GM23338 (cell line): ENCODE results near the gene PRKAR1B. TPM values are rescaled to one million over a fixed set of nuclear protein-coding genes. Genes with fewer than 3 reads are reported as not detected.

Experiments used
- ATAC-seq: fragments of 200-7000 bp; cut with Tn5 transposase; 3 replicates; pipeline ENCODE4 v1.9.1; 2020
- DNase-seq: peaks from one replicate; pipeline ENCODE4 v3.0.0-alpha.2; 2015; ENCODE audit warnings: low spot score
- H2AFZ ChIP-seq: fragments of 200-600 bp; sonication (generic); 2 replicates; pipeline ENCODE4 v1.8.0; 2016; ENCODE audit warnings: antibody characterized with exemption, mild to moderate bottlenecking, moderate library complexity
- H3F3A ChIP-seq: fragments of 200-600 bp; sonication (generic); replicated peaks from 2 replicates; pipeline ENCODE4 v1.8.0; 2017; ENCODE audit warnings: antibody characterized with exemption, mixed run types, low read depth
- H3K27ac ChIP-seq: fragments of 200-600 bp; sonication (generic); 2 replicates; pipeline ENCODE4 v1.6.1; 2016; ENCODE audit warnings: low read depth
- H3K27me3 ChIP-seq: fragments of 200-600 bp; sonication (generic); 2 replicates; pipeline ENCODE4 v1.8.0; 2016; ENCODE audit warnings: mild to moderate bottlenecking, mixed run types, moderate library complexity; ENCODE audit not compliant: insufficient read depth
- H3K36me3 ChIP-seq: fragments of 200-600 bp; sonication (generic); 2 replicates; pipeline ENCODE4 v1.8.0; 2016; ENCODE audit warnings: mild to moderate bottlenecking; ENCODE audit not compliant: insufficient read depth
- H3K4me1 ChIP-seq: fragments of 200-600 bp; sonication (generic); 2 replicates; pipeline ENCODE4 v1.8.0; 2016; ENCODE audit warnings: mild to moderate bottlenecking, moderate library complexity; ENCODE audit not compliant: insufficient read depth
- H3K4me2 ChIP-seq: fragments of 200-600 bp; sonication (generic); 2 replicates; pipeline ENCODE4 v1.7.1; 2017; ENCODE audit warnings: mixed run types
- H3K4me3 ChIP-seq: fragments of 200-600 bp; sonication (generic); 2 replicates; pipeline ENCODE4 v1.6.1; 2016; ENCODE audit warnings: mixed run types
- H3K79me2 ChIP-seq: fragments of 200-600 bp; sonication (generic); replicated peaks from 2 replicates; pipeline ENCODE4 v1.8.0; 2017; ENCODE audit warnings: mild to moderate bottlenecking; ENCODE audit not compliant: insufficient read depth
- H3K9me2 ChIP-seq: fragments of 200-600 bp; sonication (generic); 2 replicates; pipeline ENCODE4 v1.8.0; 2017; ENCODE audit not compliant: insufficient read depth
- H4K20me1 ChIP-seq: fragments of 200-600 bp; sonication (generic); replicated peaks from 2 replicates; pipeline ENCODE4 v1.8.0; 2017; ENCODE audit warnings: mild to moderate bottlenecking; ENCODE audit not compliant: insufficient read depth
- H3K27ac Mint-ChIP-seq: 2 replicates; pipeline ENCODE4 v1.8.0; 2020; ENCODE audit warnings: inconsistent platforms, mild to moderate bottlenecking, moderate library complexity, mixed read lengths
- H3K27me3 Mint-ChIP-seq: 3 replicates; pipeline ENCODE4 v1.8.0; 2022; ENCODE audit warnings: low read depth, mild to moderate bottlenecking, moderate library complexity, mixed read lengths, inconsistent platforms; ENCODE audit not compliant: insufficient read depth, poor library complexity
- H3K36me3 Mint-ChIP-seq: 3 replicates; pipeline ENCODE4 v1.8.0; 2021; ENCODE audit warnings: low read depth, mild to moderate bottlenecking, inconsistent platforms, moderate library complexity, mixed read lengths
- H3K4me1 Mint-ChIP-seq: 3 replicates; pipeline ENCODE4 v1.8.0; 2020; ENCODE audit warnings: mild to moderate bottlenecking, inconsistent platforms, mixed read lengths
- H3K4me3 Mint-ChIP-seq: 3 replicates; pipeline ENCODE4 v1.8.0; 2021; ENCODE audit warnings: moderate library complexity, mild to moderate bottlenecking, inconsistent platforms, mixed read lengths
- H3K9me3 Mint-ChIP-seq: 3 replicates; pipeline ENCODE4 v1.8.0; 2020; ENCODE audit warnings: moderate library complexity, mild to moderate bottlenecking, inconsistent platforms, mixed read lengths
- CREB1 ChIP-seq: fragments of 250-450 bp; sonication (Bioruptor Pico); IDR thresholded peaks from 2 replicates; pipeline ENCODE4 v1.5.0; 2020; ENCODE audit warnings: low read depth, mild to moderate bottlenecking, moderate library complexity
- ETS1 ChIP-seq: IDR thresholded peaks from 2 replicates; pipeline ENCODE4 v1.6.1; 2016; ENCODE audit warnings: antibody characterized with exemption
- EZH2 ChIP-seq: fragments of 200-600 bp; sonication (generic); IDR thresholded peaks from one replicate; pipeline ENCODE4 v1.8.0; 2017; ENCODE audit warnings: antibody characterized with exemption, mild to moderate bottlenecking, low read depth; ENCODE audit not compliant: unreplicated experiment
- EZH2phosphoT487 ChIP-seq: fragments of 200-600 bp; sonication (generic); IDR thresholded peaks from one replicate; pipeline ENCODE4 v1.8.1; 2018; ENCODE audit warnings: antibody characterized with exemption; ENCODE audit not compliant: unreplicated experiment
- JUNB ChIP-seq: IDR thresholded peaks from one replicate; pipeline ENCODE4 v1.6.1; 2016; ENCODE audit warnings: antibody characterized with exemption; ENCODE audit not compliant: unreplicated experiment
- POLR2AphosphoS5 ChIP-seq: IDR thresholded peaks from 2 replicates; pipeline ENCODE4 v1.6.1; 2016; ENCODE audit warnings: antibody characterized with exemption, low read depth
- REST ChIP-seq: IDR thresholded peaks from one replicate; pipeline ENCODE4 v1.6.1; 2018; ENCODE audit warnings: antibody characterized with exemption; ENCODE audit not compliant: unreplicated experiment
- ZNF114 ChIP-seq: fragments of 250-450 bp; sonication (Bioruptor Pico); IDR thresholded peaks from 2 replicates; pipeline ENCODE4 v1.5.0; 2020; ENCODE audit warnings: mild to moderate bottlenecking, moderate library complexity
- polyA plus RNA-seq: library from polyadenylated mRNA; unstranded; fragments of >200 nt; fragmentation: Nextera tagmentation; extraction: Ambion mirVana; gene quantifications from 2 replicates; pipeline ENCODE4 v1.2.1, GENCODE V29; 2016
- total RNA-seq: library from RNA; depleted of rRNA; stranded (reverse); fragments of >200 nt; shearing (Covaris generic); gene quantifications from 2 replicates; pipeline ENCODE4 v1.2.3, GENCODE V29; 2014
- TF ChIP-seq, protein P1 (sequence below): fragments of 250-450 bp; sonication (Bioruptor Pico); IDR thresholded peaks from 2 replicates; pipeline ENCODE4 v1.5.0; 2020; ENCODE audit warnings: mild to moderate bottlenecking, moderate library complexity

Gene PRKAR1B
- total and polyA plus RNA-seq, 2 experiments from 2014 or later, result 35.7 to 36.7 TPM

- TF ChIP-seq ZNF114 (CRISPR knock-in tag) (no peak), POLR2AphosphoS5 (no peak), EZH2 (no peak), EZH2phosphoT487 (no peak), JUNB (no peak), CREB1 (CRISPR knock-in tag) (no peak)
These were observed 212.8 kb downstream of the PRKAR1B start (continued) for GRCh38 chr7:514242-514641.

GRCh38 chr7:513521-514166, 213.4 kb downstream of the PRKAR1B start:
- no peak overlapping the region for H2AFZ ChIP-seq
- Mint-ChIP-seq H3K27me3 (peaks cover 26% of the 10 kb centered on the region), H3K27ac (peak overlapping the region; percentile 88), H3K36me3 (peaks cover 44% of the 10 kb centered on the region), H3K4me3 (peak overlapping the region; percentile 83; the same call in 1 of the 3 replicates), H3K4me1 (peaks cover 35% of the 10 kb centered on the region), H3K9me3 (no peaks in the 10 kb centered on the region; the same call in 1 of the 3 replicates)
- H3K36me3 ChIP-seq, result no peaks in the 10 kb centered on the region
- peak overlapping the region; percentile 97; the same call in 1 of the 2 replicates for H3K4me2 ChIP-seq
- ATAC-seq (no peak), DNase-seq (peak; percentile 43)
- TF ChIP-seq, protein P1, sequence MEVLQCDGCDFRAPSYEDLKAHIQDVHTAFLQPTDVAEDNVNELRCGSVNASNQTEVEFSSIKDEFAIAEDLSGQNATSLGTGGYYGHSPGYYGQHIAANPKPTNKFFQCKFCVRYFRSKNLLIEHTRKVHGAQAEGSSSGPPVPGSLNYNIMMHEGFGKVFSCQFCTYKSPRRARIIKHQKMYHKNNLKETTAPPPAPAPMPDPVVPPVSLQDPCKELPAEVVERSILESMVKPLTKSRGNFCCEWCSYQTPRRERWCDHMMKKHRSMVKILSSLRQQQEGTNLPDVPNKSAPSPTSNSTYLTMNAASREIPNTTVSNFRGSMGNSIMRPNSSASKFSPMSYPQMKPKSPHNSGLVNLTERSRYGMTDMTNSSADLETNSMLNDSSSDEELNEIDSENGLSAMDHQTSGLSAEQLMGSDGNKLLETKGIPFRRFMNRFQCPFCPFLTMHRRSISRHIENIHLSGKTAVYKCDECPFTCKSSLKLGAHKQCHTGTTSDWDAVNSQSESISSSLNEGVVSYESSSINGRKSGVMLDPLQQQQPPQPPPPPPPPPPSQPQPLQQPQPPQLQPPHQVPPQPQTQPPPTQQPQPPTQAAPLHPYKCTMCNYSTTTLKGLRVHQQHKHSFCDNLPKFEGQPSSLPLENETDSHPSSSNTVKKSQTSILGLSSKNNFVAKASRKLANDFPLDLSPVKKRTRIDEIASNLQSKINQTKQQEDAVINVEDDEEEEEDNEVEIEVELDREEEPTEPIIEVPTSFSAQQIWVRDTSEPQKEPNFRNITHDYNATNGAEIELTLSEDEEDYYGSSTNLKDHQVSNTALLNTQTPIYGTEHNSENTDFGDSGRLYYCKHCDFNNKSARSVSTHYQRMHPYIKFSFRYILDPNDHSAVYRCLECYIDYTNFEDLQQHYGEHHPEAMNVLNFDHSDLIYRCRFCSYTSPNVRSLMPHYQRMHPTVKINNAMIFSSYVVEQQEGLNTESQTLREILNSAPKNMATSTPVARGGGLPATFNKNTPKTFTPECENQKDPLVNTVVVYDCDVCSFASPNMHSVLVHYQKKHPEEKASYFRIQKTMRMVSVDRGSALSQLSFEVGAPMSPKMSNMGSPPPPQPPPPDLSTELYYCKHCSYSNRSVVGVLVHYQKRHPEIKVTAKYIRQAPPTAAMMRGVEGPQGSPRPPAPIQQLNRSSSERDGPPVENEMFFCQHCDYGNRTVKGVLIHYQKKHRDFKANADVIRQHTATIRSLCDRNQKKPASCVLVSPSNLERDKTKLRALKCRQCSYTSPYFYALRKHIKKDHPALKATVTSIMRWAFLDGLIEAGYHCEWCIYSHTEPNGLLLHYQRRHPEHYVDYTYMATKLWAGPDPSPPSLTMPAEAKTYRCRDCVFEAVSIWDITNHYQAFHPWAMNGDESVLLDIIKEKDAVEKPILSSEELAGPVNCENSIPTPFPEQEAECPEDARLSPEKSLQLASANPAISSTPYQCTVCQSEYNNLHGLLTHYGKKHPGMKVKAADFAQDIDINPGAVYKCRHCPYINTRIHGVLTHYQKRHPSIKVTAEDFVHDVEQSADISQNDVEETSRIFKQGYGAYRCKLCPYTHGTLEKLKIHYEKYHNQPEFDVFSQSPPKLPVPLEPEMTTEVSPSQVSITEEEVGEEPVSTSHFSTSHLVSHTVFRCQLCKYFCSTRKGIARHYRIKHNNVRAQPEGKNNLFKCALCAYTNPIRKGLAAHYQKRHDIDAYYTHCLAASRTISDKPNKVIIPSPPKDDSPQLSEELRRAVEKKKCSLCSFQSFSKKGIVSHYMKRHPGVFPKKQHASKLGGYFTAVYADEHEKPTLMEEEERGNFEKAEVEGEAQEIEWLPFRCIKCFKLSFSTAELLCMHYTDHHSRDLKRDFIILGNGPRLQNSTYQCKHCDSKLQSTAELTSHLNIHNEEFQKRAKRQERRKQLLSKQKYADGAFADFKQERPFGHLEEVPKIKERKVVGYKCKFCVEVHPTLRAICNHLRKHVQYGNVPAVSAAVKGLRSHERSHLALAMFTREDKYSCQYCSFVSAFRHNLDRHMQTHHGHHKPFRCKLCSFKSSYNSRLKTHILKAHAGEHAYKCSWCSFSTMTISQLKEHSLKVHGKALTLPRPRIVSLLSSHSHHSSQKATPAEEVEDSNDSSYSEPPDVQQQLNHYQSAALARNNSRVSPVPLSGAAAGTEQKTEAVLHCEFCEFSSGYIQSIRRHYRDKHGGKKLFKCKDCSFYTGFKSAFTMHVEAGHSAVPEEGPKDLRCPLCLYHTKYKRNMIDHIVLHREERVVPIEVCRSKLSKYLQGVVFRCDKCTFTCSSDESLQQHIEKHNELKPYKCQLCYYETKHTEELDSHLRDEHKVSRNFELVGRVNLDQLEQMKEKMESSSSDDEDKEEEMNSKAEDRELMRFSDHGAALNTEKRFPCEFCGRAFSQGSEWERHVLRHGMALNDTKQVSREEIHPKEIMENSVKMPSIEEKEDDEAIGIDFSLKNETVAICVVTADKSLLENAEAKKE (CRISPR knock-in tag), result no peak
- TF ChIP-seq ETS1 (no peak), ZNF114 (CRISPR knock-in tag) (no peak), REST (no peak)
- H3K79me2 ChIP-seq, result peaks cover 47% of the 10 kb centered on the region
- H3K4me3 ChIP-seq, result no peak overlapping the region
- H3K4me1 ChIP-seq, result peaks cover 24% of the 10 kb centered on the region
- peaks cover 12% of the 10 kb centered on the region for H3K27me3 ChIP-seq
- no peaks in the 10 kb centered on the region; the same call in 1 of the 2 replicates for H4K20me1 ChIP-seq
- no peaks in the 10 kb centered on the region for H3K9me2 ChIP-seq
- H3K27ac ChIP-seq, result no peak overlapping the region
- H3F3A ChIP-seq, result peaks cover 15% of the 10 kb centered on the region
